NCI-H128 (cell line): ENCODE results near the gene PUSL1.
A peak's percentile ranks its signal among the peaks of the same experiment; 100 is the strongest.

Experiments used
- DNase-seq: peaks from one replicate; lab custom pipeline; 2025; ENCODE audit not compliant: unreplicated experiment; lab: John Stamatoyannopoulos, UW

PUSL1 gene

DNA sequence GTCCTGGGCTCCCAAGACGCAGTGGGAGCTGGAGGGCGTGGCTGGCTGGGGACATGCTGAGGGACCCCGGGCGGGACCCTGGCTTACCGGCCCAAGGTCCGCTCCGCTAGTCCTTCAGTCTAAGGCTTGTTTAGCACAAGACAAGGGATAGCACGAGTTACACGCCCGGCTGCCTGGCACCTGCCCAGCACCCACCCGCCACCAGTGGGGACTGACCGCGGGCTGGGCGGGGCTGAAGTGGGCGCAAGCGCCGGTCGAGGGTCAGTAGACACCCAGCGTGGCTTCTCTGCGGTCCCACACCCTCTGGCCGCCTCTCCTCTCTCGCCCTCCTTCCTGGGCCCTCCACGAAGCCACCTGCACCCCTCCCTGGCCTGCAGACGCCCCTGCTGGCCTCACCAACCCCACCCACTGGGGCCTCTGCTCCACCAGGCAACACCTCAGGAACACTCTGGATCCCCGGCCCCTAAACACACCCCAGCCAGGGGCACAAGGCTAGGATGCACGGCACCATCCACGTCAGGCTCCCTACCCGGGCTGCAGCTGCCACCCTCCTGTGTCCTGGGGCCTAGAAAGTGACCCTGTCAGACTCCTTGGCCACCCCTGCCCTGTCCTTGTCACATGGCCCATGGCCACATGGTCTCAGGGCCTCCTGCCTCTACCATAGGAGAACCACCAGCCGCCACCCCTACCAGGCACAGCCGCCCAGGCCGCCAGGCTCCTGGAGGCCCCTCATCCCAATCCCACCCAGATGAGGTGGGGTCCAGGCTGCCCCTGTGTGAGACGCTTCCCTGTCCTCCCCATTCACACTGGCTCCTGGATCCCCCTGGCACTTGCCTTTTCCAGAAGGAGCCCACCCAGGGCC, 28.8 kb downstream of the PUSL1 start:
- no peak for DNase-seq

DNA sequence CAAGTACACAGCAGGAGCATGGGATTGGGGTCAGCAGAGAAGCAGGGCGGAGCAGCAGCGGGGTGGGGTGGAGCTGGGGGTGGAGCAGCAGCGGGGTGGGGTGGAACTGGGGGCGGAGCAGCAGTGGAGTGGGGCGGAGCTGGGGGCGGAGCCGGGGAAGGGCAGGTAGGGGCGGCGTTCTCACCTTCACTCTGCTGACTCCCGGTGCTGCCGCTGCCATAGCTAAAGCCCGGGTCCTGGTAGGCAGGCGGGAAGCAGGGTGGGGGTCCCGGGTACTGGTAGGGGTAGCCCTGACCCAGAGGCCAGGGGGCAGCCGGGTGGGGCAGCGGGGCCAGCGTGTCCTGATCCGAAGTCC, 29.4 kb downstream of the PUSL1 start:
- DNase-seq = no peak

DNA sequence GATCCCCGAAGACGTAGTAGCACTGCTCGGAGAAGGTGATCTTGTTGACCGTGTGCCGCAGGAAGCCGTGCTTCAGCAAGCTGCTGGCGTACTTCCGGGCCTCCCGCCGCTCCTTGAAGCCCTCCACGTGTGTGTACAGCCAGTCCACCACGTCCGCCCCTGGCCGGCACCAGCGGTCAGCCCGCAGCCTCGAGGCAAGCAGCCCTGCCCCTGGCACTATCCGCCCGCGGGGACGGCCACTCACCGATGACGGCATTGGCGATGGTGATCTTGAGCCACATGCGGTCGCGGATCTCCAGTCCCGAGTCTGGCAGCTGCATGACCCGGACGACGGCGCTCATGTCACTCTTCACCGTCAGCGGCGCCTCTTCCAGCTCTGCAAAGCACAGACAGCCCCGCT, 29.9 kb downstream of the PUSL1 start:
- no peak for DNase-seq

DNA sequence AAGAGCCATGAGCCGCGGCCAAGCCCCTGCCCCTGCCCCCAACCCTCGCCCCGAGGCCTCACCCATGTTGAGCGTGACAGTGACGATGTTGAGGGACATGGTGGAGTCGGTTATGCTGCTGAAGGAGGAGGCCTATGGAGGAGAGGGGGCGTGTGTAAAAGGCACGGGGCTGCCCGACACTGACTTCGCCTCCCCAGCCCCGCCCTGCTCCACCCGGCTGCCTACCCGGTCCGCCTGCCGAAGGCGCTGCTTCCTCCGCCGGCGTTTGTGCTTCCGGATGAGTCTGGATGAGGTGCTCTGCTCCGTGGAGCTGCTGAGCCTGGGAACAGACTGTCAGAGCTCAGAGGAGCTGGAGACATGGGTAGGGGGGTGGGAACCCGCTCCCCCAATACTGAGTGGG, 31.8 kb downstream of the PUSL1 start:
- DNase-seq = no peak

DNA sequence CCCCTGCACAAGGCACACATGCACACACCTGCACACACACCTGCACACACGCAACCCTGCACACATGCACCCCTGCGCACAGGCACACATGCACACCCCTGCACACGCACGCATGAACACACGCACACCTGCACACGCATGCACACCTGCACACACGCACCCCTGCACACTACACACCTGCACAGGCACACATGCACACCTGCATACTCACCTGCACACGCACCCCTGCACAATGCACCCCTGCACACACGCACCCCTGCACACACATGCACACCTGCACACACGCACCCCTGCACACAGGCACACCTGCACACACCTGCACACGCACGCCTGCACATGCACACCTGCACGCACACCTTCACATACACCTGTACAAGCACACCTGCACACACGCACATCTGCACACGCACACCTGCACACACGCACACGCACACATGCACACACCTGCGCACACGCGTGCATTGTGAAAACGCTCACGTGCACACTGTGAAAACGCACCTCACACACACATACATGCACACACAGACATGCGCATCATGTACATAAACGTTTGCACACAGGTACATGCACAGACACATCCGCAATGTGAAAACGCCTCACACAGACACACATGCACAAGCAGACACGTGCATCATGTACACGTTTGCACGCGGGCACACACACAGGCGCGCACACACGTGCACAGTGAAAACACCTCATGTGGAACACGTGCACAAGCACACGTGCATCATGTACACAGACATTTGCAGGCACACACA, 32.6 kb downstream of the PUSL1 start:
- no peak for DNase-seq

DNA sequence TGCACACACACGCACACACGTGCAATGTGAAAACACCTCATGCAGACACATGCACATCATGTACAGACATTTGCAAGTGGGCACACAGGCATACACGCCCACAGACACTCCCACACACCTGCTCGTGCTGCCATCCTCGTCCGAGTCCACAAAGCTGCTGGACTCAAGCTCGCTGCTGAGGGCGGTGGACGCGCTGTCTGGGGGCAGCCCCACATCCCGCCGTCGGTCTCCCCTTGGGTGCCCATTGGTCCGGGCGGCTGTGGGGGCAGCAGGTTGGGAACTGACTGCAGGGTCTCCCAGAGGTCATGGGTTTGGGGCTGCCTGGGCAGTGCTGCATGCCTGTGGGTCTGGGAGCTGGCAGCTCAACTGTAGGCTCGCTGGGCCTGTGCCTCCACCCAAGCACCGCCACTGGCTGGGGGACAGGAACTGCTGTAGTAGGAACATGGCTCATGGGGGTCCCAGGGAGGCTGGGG, 33.2 kb downstream of the PUSL1 start:
- no peak for DNase-seq

DNA sequence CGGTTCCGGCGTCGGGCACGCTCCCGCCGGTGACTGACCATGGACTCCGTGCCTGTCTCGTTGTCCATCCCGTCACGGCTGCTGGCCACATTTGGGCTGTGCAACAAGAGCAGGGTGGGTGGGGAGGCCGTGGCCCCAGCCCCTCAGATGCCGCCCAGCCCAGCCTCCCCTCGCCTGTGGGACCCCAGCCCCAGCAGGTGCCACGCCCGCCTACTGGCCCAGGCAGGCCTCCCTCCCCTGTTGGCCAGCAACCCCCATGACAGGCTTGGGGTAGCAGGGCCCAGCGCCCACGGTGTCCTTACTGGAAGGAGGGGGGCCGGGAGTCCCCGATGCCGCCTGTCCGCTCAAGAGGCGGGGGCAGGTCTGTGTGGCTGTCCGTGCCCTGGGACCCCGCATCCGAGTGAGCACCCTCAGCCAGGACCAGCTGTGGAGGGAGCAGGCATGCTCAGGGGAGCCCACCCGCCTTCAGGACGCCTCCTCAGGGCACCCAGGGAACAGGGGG, 33.7 kb downstream of the PUSL1 start:
- no peak for DNase-seq

DNA sequence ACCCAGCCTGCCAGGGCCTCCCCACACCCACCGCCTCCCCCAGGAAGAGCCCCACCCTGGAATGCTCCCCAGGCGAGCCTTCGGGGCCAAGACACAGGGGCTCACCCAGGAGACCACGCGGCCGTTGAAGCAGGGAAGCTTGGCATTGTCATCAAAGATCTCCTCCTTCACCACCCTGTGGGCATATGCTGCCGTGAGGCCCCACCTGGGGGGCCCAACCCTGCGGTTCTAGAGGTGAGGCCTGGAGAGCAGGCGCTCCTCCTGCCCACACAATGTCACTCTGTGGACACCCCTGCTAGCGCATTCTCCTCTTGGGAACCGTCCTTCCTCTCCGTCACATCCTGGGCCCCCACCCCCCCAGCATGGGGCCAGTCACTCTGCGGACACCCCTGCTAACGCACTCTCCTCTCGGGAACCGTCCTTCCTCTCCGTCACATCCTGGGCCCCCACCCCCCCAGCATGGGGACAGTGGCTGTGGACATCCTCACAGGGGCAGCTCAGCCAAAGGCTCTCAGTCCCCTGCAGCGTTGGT, 34.3 kb downstream of the PUSL1 start:
- DNase-seq = no peak

DNA sequence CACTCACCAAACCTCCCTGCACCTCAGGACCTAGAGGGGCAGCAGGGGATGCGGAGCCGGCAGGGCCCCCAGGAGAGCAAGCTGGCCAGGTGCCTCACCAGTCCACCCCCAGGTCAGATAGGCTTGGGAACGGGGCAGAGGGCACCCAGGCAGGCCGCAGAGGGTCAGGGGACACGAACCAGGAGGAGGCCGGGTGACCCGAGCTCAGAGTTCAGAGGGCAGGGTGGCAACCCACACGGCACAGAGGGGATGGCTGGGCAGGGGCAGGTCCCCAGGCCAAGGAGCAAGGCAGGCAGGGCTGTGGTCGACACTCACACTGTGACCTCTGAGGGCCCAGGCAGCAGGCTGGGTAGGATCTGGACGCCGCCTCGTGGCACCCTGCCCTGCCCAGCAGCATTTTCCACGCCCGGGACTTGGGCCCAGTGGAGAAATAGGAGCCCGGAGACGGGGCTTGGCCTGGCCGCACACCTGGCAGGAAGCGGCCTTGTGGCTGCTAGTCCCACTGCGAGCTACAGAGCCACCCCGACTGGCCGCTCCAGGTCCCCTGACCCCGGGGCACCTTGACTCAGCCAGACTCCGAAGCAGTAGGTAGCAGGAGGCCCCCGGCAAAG, 35.5 kb downstream of the PUSL1 start:
- DNase-seq = no peak

DNA sequence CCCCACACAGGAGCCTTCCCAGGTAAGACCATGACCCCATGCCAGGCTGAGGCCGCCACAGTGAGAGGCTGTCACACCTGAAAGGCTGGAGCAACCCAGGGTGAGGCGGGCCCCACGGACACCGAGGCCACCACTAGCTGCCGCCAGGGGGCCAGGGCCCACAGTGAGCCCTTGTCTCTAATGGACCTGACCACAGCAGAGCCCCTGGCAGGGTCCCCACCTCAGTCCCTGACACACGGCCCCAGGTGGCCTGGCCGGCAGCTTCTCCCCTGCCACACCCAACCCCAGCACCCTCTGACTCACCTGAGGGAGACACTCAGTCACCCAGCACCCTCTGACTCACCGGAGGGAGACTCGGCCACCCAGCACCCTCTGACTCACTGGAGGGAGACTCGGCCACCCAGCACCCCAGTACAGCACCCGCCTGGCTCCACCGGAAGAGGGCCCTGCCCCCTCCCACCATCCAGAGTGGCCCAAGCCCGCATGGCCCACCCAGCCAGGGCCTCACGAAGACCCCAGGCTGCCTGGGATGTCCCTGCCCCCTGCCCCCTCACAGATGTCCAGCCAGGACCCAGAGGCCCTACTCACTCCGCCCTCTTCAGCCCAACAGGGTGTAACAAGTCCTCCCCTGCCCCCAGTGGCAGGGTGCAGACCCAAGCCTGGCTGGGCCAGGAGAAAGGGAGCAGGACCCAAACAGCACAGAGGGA, 36.4 kb downstream of the PUSL1 start:
- DNase-seq = no peak

DNA sequence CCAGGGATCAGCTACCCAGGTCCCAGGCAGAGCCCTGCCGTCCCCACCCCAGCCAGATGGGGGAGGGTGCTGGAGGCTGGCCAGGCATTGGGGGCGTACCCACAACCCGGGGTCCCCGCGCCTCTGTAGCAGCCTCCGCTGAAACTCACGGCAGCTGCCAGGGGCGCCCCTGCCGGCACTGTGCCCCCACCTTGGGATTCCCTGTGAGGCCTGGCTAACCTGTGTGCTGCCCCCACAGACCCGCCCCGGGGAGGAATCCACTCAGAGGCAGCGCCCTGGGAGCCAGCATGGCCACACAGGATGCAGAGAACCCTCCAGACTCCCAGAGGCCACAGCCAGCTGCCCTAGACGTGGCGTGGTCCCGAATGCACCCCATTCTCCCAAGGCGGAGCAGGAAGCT, 37.0 kb downstream of the PUSL1 start:
- no peak for DNase-seq

DNA sequence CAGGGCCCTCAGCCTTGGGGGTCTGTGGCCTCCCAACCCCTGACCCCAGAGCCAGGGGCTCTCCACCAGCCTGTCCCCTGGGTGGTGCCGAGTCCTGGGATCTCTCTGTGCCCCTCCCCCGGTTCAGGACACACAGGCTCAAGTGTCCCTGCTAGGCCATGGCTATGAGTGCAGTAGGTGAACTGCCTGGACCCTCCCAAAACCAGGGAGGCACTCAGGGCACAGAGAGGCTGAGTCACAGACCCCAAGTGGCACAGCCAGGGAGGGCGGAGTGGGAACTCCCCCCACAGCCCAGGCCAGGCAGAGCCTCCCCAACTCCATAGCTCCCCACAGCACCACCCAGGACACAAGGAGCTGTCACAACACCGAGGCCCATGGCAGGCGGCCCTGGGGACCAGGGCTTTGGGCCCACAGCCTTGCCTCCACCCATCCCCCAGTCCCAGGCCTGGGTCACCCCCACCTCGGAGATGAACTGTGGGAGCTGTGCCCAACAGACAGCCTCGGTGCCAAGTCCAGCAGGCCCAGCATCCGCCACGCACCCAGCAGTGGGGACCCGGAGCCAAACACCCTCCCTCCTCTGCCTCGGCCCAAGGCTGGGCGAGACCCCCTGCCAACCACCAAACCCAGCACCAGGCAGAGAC, 37.6 kb downstream of the PUSL1 start:
- no peak for DNase-seq

DNA sequence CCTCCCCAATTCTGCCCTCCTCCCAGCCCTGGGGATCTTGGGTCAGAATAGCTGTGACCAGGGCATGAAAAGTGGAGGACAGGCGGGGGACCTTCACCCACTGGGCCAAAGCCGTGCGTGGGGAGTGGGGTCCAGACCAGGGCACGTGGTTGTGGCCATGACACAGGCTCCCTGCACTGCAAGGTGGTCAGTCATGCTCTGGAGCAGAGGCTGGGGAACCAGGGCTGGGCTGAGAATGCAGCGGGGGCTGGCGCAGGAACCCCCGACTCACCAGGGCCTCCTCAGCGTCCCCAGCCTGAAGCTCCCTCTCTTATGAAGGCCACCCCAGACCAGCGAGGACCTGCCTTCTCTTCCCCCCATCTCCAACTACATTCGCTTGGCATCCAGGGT, 38.1 kb downstream of the PUSL1 start:
- no peak for DNase-seq

DNA sequence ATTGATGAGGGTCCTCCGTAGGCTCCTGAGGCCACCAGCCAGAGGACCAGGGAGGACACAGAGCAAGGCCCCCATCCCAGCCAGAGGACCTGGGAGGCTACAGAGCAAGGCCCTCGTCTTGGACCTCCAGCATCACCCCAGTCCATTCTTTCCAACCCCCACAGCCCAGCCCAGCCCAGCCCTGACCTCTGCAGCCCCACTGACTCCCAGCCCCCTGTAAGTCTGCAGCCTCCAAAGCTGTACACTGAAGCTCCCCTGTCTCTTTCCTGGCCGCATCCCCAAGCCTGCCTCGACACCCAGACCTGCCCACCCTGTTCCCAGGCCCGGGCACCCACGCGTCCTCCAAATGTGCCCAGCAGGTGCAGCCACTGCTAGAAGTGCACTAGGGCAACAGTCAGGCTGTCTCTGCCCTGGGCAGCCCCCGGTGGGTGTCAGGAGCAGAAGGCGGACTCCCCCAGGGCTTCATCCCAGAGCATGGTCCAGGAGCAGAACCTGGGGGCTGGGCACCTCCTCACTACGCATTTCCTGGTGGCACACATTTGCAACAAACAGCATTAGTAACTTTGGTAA, 38.7 kb downstream of the PUSL1 start:
- DNase-seq = no peak

DNA sequence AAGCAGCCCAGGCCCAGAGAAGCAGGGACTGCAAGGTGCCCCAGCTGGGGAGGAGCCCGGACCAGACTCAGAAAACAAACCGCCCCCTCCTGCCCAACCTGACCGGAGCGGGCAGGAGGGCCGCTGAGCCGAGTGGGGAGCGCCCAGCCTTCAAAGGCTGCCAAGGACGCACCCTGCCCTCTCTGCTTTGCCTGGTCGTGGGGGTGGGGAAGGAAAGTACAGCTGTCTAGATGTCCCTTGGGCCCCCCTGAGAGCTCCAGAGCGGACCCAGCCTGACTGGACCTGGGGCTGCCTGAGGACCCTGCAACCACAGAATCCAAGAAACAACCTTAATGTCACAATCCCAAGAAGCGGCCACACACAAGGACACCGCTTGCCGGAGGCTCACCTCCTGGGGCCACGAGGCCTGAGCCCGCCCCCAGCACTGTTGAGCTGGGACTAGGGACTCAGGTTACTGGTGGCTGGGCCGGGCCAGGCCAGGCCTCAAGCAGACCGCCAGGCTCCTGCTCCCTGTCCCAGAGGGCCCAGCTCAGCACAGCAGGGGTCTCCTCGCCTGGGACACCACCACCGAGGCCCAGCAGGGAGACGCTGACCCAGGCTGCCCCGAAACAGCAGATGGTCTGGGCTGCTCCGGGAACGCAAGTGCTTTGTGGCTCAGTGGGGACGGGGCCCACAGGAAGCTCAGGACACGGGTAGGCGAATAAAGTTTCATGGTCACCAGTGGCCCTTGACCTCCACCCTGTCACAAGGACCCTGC, 39.4 kb downstream of the PUSL1 start:
- no peak for DNase-seq

DNA sequence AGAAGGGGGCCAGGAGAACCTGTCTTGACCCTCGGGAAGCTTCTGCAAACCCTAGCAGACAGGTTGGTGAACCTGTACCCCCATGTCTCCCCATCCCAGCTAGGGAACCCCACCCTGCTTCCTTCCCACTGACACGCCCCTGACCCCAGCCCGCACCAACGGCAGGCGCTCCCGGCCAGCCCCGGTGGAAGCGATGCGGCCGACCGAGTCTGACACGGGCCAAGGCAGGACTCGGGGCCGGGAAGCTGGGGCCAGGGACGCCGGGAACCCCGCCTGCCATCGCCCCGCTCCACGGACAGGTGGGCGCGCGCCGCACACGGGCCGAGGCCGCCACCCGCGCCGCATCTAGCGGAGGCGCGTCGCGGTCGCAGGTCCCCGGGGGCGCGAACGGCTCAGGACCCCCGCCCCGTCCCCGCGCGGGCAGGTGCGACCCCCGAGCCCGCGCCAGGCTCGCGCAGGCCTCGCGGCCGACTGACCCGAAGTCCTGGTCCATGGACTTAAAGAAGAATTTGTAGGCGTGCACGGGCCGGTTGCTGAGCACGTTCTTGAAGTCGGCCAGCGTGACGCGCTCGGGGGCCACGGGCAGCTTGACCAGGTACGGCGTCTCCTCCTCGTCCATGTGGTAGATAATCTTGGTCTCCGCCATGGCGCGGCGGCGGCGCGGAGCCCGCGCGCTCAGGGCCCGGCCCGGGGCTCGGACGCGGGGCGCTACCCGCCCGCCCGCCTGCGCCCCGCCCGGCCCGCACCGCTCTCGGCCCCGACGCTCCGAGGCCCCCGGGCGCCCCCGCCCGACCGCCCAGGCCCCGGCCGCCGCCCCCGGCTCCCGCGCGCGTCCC, 40.2 kb downstream of the PUSL1 start:
- DNase-seq = no peak

DNA sequence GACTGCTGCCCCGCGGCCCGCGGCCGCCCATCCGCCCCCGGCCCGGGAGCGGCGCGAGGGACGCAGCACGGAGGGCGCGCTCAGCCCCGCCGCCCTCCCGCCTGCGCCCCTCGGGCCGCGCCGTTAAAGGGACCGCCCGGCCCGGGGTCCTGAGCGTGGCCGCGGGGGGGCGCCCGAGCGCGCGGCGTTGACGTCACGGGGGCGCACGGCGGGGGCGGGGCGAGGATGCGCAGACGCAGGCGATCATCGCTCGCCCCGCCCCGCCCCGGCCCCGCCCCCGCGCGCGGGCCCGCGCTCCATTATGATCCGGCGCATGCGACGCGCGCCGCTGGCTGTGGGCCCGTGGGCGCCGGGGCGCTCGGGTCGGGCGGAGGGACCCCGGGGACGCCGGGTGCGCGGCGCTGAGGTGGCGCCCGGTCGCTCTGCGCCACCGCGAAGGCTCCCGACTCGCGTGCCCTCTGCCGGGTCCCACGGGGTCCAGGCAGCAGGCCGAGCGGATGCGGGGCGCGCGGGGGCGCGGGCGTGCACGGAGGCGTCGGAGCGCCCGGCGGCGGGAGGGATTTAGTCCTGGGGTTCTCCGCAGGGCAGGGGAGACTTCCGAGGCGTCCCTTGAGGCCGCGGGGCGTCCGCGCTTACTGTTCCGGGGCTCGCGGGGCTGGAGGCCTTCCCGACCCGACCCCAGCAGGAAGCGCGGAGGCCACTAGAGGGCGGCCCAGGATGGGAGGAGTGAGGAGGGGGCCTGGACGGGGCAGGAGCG, 41.0 kb downstream of the PUSL1 start, which contains the start of gene DVL1:
DVL1 (minus strand) TSS at position 163 of the 757 bp plus-strand sequence. CDS start 353 bp downstream, outside the sequence.
- DNase-seq = peak; percentile 45
